Neural cell (in vitro differentiated cells): Measurements from ENCODE around the gene KRTAP3-3. TPM values are rescaled to one million over a fixed set of nuclear protein-coding genes. Genes with fewer than 3 reads are reported as not detected.
"Not testable (repeated sequence)": the region's sequence is repeated elsewhere in the genome, so short reads cannot be mapped to it uniquely, and the experiment has no call there.

Experiments used
- H2AFZ ChIP-seq: fragments of 200-600, 300-800 bp; sonication (generic), shearing (Covaris generic); 2 replicates; pipeline ENCODE4 v1.6.0; 2014; ENCODE audit warnings: low read depth, mild to moderate bottlenecking, antibody characterized with exemption, low read length, moderate library complexity
- H3F3A ChIP-seq: fragments of 200-600 bp; shearing (Covaris generic); 2 replicates; pipeline ENCODE4 v1.6.1; 2016; ENCODE audit warnings: mild to moderate bottlenecking, moderate library complexity, mixed read lengths, antibody characterized with exemption, low read length; ENCODE audit not compliant: insufficient read depth, poor library complexity, severe bottlenecking
- H3K27ac ChIP-seq: fragments of 200-600, 300-800 bp; sonication (generic), shearing (Covaris generic); 2 replicates; pipeline ENCODE4 v1.5.1; 2014; ENCODE audit warnings: mild to moderate bottlenecking, low read length, moderate library complexity
- H3K27me3 ChIP-seq: fragments of 300-800, 200-600 bp; sonication (generic), shearing (Covaris generic); 2 replicates; pipeline ENCODE4 v1.6.0; 2014; ENCODE audit warnings: mild to moderate bottlenecking, low read depth, low read length, moderate library complexity; ENCODE audit not compliant: insufficient read depth
- H3K36me3 ChIP-seq: fragments of 300-800, 200-600 bp; sonication (generic), shearing (Covaris generic); 2 replicates; pipeline ENCODE4 v1.5.1; 2014; ENCODE audit warnings: mild to moderate bottlenecking, antibody characterized with exemption, low read length, moderate library complexity; ENCODE audit not compliant: insufficient read depth
- H3K4me2 ChIP-seq: fragments of 300-800, 200-600 bp; sonication (generic), shearing (Covaris generic); 2 replicates; pipeline ENCODE4 v1.6.0; 2014; ENCODE audit warnings: mild to moderate bottlenecking, low read length
- H3K4me3 ChIP-seq: fragments of 300-800, 200-600 bp; sonication (generic), shearing (Covaris generic); 2 replicates; pipeline ENCODE4 v1.5.1; 2014; ENCODE audit warnings: mild to moderate bottlenecking, low read length, moderate library complexity
- H3K79me2 ChIP-seq: fragments of 200-600 bp; shearing (Covaris generic); replicated peaks from 2 replicates; pipeline ENCODE4 v1.6.0; 2014; ENCODE audit warnings: mild to moderate bottlenecking, low read length, moderate library complexity; ENCODE audit not compliant: insufficient read depth
- H3K9ac ChIP-seq: fragments of 300-800, 200-600 bp; sonication (generic), shearing (Covaris generic); 2 replicates; pipeline ENCODE4 v1.6.1; 2016; ENCODE audit warnings: mild to moderate bottlenecking, low read length, mixed read lengths
- H3K9me2 ChIP-seq: fragments of 200-600 bp; shearing (Covaris generic); 2 replicates; pipeline ENCODE4 v1.6.1; 2016; ENCODE audit warnings: mild to moderate bottlenecking, low read length, mixed read lengths; ENCODE audit not compliant: insufficient read depth
- H3K9me3 ChIP-seq: fragments of 200-600, 300-800 bp; sonication (generic), shearing (Covaris generic); 2 replicates; pipeline ENCODE4 v1.6.1; 2016; ENCODE audit warnings: mild to moderate bottlenecking, mixed run types, low read length, moderate library complexity, mixed read lengths
- H4K20me1 ChIP-seq: fragments of 200-600 bp; shearing (Covaris generic); 2 replicates; pipeline ENCODE4 v1.6.1; 2016; ENCODE audit warnings: mild to moderate bottlenecking, mixed run types; ENCODE audit not compliant: insufficient read depth
- EP300 ChIP-seq: fragments of 450-650 bp; conservative IDR thresholded peaks from 2 replicates; pipeline ENCODE4 v1.6.1; 2014; ENCODE audit warnings: antibody characterized with exemption, mild to moderate bottlenecking, moderate library complexity; ENCODE audit not compliant: poor library complexity, severe bottlenecking
- EZH2 ChIP-seq: fragments of 200-600, 300-800 bp; shearing (Covaris generic), sonication (generic); IDR thresholded peaks from 2 replicates; pipeline ENCODE4 v1.6.1; 2014; ENCODE audit warnings: antibody characterized with exemption, low read length, borderline replicate concordance, mild to moderate bottlenecking; ENCODE audit not compliant: insufficient read depth, poor library complexity, severe bottlenecking
- MXI1 ChIP-seq: fragments of 450-650 bp; conservative IDR thresholded peaks from 2 replicates; pipeline ENCODE4 v1.6.1; 2014; ENCODE audit warnings: antibody characterized with exemption, mild to moderate bottlenecking; ENCODE audit not compliant: poor library complexity, severe bottlenecking
- POLR2AphosphoS5 ChIP-seq: IDR thresholded peaks from 2 replicates; pipeline ENCODE4 v1.6.1; 2012
- RAD21 ChIP-seq: fragments of 450-650 bp; conservative IDR thresholded peaks from 2 replicates; pipeline ENCODE4 v1.6.1; 2014; ENCODE audit warnings: antibody characterized with exemption, mild to moderate bottlenecking, moderate library complexity
- SMC3 ChIP-seq: fragments of 450-650 bp; conservative IDR thresholded peaks from 2 replicates; pipeline ENCODE4 v1.6.1; 2014; ENCODE audit warnings: antibody characterized with exemption, mild to moderate bottlenecking, moderate library complexity; ENCODE audit not compliant: poor library complexity
- TAF1 ChIP-seq: IDR thresholded peaks from 2 replicates; pipeline ENCODE4 v1.6.1; 2012; ENCODE audit warnings: low read depth
- polyA minus RNA-seq: library from RNA; depleted of rRNA, polyadenylated mRNA; stranded (reverse); fragments of >200 nt; gene quantifications from 2 replicates; pipeline ENCODE4 v1.2.3, GENCODE V29; 2014
- polyA plus RNA-seq: library from polyadenylated mRNA; depleted of rRNA; stranded (reverse); fragments of >200 nt; gene quantifications from 2 replicates; pipeline ENCODE4 v1.2.3, GENCODE V29; 2014
- TF ChIP-seq, protein P1 (sequence below): IDR thresholded peaks from 2 replicates; pipeline ENCODE4 v1.6.1; 2012; ENCODE audit warnings: borderline replicate concordance
- TF ChIP-seq, protein P2 (sequence below): fragments of 450-650 bp; IDR thresholded peaks from 2 replicates; pipeline ENCODE4 v1.5.1; 2014; ENCODE audit warnings: antibody characterized with exemption, mild to moderate bottlenecking, moderate library complexity; ENCODE audit not compliant: poor library complexity, severe bottlenecking

The KRTAP3-3 gene
- polyA plus RNA-seq (not detected in 2 replicates), polyA minus RNA-seq (not detected in 2 replicates)

DNA sequence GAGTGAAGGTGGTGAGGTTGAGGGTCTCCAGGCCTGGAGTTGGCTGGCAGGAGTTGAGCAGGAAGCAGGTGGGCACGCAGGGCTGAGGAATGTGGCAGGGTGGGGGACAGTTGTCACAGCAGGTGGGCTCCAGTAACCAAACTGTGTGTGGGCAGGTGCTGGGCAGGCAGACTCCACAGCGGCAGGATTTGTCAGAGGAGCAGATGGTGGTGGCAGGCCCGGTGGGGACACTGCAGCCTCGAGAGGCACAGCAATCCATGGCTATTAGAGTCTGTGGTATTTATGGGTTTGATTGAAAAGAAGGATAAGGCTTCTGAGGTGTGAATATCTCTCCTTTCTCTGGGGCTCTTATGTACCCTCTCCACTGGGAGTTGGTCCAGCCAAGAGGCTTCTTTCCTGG, at the start of gene KRTAP3-3:
TSS of gene KRTAP3-3 (minus strand) at position 326 of the 400 bp plus-strand sequence. CDS start at position 259, 67 bp downstream.
- Histone ChIP-seq H3K79me2 (no peaks in the 10 kb centered on the region), H3K9ac (no peak within 1 kb of the TSS), H3K27ac (no peak within 1 kb of the TSS), H2AFZ (no peak within 1 kb of the TSS), H3K27me3 (no peaks in the 10 kb centered on the region), H3K9me2 (no peaks in the 10 kb centered on the region), H3F3A (no peaks in the 10 kb centered on the region), H3K9me3 (no peaks in the 10 kb centered on the region), H3K4me3 (no peak within 1 kb of the TSS), H4K20me1 (no peaks in the 10 kb centered on the region), H3K36me3 (no peaks in the 10 kb centered on the region), H3K4me2 (no peak within 1 kb of the TSS)
- TF ChIP-seq EZH2 (no peak), RAD21 (no peak), EP300 (no peak), TAF1 (no peak)
- TF ChIP-seq, protein P1, sequence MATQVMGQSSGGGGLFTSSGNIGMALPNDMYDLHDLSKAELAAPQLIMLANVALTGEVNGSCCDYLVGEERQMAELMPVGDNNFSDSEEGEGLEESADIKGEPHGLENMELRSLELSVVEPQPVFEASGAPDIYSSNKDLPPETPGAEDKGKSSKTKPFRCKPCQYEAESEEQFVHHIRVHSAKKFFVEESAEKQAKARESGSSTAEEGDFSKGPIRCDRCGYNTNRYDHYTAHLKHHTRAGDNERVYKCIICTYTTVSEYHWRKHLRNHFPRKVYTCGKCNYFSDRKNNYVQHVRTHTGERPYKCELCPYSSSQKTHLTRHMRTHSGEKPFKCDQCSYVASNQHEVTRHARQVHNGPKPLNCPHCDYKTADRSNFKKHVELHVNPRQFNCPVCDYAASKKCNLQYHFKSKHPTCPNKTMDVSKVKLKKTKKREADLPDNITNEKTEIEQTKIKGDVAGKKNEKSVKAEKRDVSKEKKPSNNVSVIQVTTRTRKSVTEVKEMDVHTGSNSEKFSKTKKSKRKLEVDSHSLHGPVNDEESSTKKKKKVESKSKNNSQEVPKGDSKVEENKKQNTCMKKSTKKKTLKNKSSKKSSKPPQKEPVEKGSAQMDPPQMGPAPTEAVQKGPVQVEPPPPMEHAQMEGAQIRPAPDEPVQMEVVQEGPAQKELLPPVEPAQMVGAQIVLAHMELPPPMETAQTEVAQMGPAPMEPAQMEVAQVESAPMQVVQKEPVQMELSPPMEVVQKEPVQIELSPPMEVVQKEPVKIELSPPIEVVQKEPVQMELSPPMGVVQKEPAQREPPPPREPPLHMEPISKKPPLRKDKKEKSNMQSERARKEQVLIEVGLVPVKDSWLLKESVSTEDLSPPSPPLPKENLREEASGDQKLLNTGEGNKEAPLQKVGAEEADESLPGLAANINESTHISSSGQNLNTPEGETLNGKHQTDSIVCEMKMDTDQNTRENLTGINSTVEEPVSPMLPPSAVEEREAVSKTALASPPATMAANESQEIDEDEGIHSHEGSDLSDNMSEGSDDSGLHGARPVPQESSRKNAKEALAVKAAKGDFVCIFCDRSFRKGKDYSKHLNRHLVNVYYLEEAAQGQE: no peak
- TF ChIP-seq, protein P2, sequence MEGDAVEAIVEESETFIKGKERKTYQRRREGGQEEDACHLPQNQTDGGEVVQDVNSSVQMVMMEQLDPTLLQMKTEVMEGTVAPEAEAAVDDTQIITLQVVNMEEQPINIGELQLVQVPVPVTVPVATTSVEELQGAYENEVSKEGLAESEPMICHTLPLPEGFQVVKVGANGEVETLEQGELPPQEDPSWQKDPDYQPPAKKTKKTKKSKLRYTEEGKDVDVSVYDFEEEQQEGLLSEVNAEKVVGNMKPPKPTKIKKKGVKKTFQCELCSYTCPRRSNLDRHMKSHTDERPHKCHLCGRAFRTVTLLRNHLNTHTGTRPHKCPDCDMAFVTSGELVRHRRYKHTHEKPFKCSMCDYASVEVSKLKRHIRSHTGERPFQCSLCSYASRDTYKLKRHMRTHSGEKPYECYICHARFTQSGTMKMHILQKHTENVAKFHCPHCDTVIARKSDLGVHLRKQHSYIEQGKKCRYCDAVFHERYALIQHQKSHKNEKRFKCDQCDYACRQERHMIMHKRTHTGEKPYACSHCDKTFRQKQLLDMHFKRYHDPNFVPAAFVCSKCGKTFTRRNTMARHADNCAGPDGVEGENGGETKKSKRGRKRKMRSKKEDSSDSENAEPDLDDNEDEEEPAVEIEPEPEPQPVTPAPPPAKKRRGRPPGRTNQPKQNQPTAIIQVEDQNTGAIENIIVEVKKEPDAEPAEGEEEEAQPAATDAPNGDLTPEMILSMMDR: no peak

DNA sequence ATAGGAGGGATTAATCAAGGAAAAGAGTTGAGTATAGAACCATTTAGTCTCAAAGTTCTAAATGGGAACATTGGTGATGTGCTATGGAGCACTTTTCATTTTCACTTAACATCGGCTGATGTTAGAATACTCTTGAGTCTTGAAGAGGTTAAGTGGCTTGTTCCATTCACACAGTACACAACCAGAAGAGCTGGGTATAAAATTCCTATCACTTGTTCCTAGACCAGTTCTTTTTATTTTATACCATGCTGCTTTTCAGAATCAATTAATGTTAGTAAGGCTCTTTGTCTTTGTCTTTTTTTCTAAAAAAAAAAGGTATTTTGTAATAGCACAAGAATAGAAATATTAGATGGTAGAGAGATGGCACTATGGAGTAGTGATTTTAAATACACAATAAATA, 49.0 kb upstream of the KRTAP3-3 start:
- TF ChIP-seq RAD21: no peak
- TF ChIP-seq, protein P2: no peak
- TF ChIP-seq, protein P1: no peak
- TF ChIP-seq POLR2AphosphoS5: no peak
- TF ChIP-seq TAF1: no peak
- TF ChIP-seq MXI1: no peak
- TF ChIP-seq EP300: no peak
- no peak for TF ChIP-seq SMC3
- TF ChIP-seq EZH2: no peak

DNA sequence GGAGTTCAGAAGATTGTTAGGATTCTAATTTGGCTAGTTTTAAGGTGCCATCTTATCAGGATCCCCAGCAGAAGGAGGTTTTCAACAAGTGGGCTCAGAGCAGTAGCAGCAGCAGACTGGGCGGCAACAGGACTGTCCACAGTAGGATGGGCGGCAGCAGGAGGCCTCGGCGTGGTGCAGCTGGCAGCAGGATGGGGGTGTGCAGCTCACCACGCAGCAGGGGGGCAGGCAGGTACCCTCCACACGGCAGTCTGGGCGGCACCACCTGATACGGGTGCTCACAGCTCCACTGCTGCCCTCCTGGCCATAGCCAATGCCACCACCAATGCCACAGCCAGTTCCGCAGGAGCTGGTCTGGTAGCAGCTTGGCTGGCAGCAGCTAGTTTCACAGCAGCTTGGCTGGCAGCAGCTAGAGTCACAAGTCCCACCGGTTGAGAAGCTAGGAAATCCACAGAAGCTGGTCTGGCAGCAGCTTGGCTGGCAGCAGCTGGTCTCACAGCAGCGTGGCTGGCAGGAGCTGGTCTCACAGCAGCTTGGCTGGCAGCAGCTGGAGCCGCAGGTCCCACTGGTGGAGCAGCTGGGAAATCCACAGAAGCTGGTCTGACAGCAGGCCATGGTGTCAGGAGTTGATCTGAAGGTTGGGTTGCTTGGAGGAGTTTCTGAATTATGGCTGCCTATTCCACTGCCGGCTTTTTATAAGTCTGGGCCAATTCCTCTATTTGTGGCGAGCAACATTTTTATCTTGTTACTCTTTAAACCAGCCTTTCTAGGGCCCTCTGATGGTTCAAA, 47.0 kb upstream of the KRTAP3-3 start, which contains the start of gene KRTAP1-1:
TSS of gene KRTAP1-1 (minus strand) at position 668 of the 789 bp plus-strand sequence. CDS start at position 615, 53 bp downstream.
- H3K36me3 ChIP-seq, H3F3A ChIP-seq, H3K27me3 ChIP-seq, H3K27ac ChIP-seq, H3K79me2 ChIP-seq, H3K4me2 ChIP-seq, H2AFZ ChIP-seq, H4K20me1 ChIP-seq, H3K9me2 ChIP-seq, H3K9ac ChIP-seq, H3K4me3 ChIP-seq, H3K9me3 ChIP-seq: not testable (repeated sequence)

More for the DNA sequence above, 49.0 kb upstream of the KRTAP3-3 start:
- no peaks in the 10 kb centered on the region for H3K27me3 ChIP-seq
- no peak overlapping the region for H3K9ac ChIP-seq
- no peak overlapping the region for H3K4me2 ChIP-seq
- H3K4me3 ChIP-seq: no peak overlapping the region
- H3K79me2 ChIP-seq: no peaks in the 10 kb centered on the region
- H3F3A ChIP-seq: no peaks in the 10 kb centered on the region
- no peak overlapping the region for H2AFZ ChIP-seq
- H3K9me2 ChIP-seq: no peaks in the 10 kb centered on the region
- no peaks in the 10 kb centered on the region for H4K20me1 ChIP-seq
- H3K36me3 ChIP-seq: no peaks in the 10 kb centered on the region
- no peaks in the 10 kb centered on the region for H3K9me3 ChIP-seq
- H3K27ac ChIP-seq: no peak overlapping the region
